Fibroblast of mammary gland (primary cell): ENCODE data around the gene NDUFAF8.

Source experiments
- DNase-seq: peaks from one replicate; pipeline ENCODE4 v3.0.0-alpha.2; 2010; ENCODE audit warnings: low read depth
- H3K4me3 ChIP-seq: 2 replicates; pipeline ENCODE4 v1.5.1; 2011; ENCODE audit warnings: low read depth, mild to moderate bottlenecking, low read length, moderate library complexity; ENCODE audit not compliant: control insufficient read depth
- CTCF ChIP-seq: conservative IDR thresholded peaks from 2 replicates; pipeline ENCODE4 v1.5.1; 2011; ENCODE audit warnings: low read depth, low read length, inconsistent platforms; ENCODE audit not compliant: control insufficient read depth, insufficient read depth

The NDUFAF8 gene

GRCh38 chr17:81213978-81214377, 25.1 kb upstream of the NDUFAF8 start:
- TF ChIP-seq CTCF = no peak
- no peak for DNase-seq
- H3K4me3 ChIP-seq = no peak overlapping the region

GRCh38 chr17:81217491-81217890, 21.6 kb upstream of the NDUFAF8 start:
- H3K4me3 ChIP-seq = no peak overlapping the region
- no peak for TF ChIP-seq CTCF
- DNase-seq = no peak

DNA sequence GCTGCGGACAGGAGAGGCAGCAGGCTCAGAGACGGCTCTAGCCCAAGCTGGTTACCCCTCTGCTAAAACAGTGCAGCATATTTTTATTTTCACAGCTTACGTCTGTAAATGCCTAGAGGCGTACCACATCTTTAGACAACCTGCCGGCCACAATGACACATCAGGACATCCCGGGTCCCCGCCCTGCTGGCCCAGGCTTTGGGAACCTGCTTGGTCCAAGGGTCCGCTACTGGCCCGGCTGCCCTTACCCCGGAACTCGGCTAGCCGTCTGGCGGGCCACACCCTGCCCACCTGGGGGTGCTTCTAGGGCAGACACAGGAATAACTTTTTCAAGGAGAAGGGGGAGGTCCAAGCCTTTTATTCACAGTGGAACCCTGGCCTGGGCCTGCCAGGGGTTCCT, 20.7 kb upstream of the NDUFAF8 start:
- TF ChIP-seq CTCF = no peak
- no peak for DNase-seq
- H3K4me3 ChIP-seq = no peak overlapping the region

DNA sequence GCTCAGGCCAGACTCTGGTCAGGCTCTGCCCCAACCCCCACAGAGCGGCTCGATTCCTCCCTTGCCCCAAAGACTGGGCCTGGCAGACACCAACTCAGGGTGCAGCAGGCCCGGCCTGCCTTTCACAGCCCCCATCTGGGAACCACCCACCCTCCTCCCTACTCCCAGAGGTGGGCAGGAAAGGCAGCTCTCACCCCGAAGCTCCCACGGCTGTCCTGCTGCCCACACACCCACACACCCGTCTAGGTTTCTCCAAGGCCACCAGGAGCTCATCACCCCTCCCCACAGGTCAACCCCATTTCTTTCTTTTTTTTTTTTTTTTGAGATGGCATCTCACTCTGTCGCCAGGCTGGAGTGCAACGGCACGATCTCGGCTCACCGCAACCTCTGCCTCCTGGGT, 20.1 kb upstream of the NDUFAF8 start:
- DNase-seq = no peak
- TF ChIP-seq CTCF = no peak
- H3K4me3 ChIP-seq = no peak overlapping the region

- no peak overlapping the region for H3K4me3 ChIP-seq
- no peak for TF ChIP-seq CTCF
- DNase-seq = no peak
These were observed 19.5 kb upstream of the NDUFAF8 start for GRCh38 chr17:81219476-81220180.

DNA sequence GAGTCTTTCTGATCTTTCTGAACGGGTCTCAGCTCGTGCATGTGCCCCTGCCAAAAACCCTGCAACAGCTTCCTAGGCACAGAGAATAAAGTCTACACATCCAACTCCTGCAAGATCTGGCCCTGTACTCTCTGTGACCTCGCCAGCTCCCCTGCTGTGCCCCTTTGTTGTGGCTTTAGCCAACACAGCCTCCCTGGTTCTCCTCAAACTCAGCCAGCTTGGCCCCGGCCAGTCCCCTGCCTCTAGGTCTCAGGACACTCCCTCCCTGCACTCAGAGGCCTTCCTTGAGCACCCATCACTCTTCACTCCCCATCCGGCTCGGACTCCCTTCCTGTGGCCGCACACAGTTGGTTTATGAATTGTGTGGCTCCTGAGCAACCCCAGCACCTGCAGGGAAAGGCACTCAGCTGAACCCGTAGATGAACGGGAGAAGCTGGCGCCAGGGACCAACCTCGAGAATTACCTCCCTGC, 17.7 kb upstream of the NDUFAF8 start:
- no peak for DNase-seq
- TF ChIP-seq CTCF = no peak
- peak overlapping the region; percentile 61 for H3K4me3 ChIP-seq
